ENCODE results near the gene USP9Y.

USP9Y gene

DNA sequence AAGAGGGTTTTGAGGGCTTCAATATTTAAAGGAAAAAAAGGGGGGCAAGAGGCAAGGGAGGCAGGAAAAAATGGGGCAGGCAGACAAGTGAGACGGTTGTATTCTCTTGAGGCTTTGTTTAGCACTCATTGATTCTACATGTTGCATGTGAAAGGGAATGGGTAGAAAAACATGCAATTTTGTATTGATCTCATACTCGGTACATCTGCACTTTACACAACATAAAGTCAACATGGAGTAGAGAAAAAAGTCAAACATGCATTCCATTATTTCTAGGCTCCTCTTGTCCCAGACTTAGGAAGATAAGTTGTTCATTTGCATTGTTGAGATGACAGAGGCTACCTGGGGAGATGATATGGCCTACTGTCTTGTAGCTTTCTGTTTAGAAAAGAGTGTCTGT is 166.9 kb downstream of the USP9Y start:
- Histone ChIP-seq H3K27me3 (ENCODE audit: control insufficient read depth, low read length) (no peaks in the 10 kb centered on the region), H4K20me1 (ENCODE audit: control insufficient read depth, insufficient read depth, low read depth, low read length) (no peaks in the 10 kb centered on the region), H3K4me2 (ENCODE audit: low read length) (no peak overlapping the region), H3K4me1 (ENCODE audit: control insufficient read depth, low read length) (no peaks in the 10 kb centered on the region), H3K9me2 (replicated peaks; ENCODE audit: control insufficient read depth, low read length) (no peaks in the 10 kb centered on the region), H3K4me3 (ENCODE audit: low read length) (no peak overlapping the region), H3F3A (ENCODE audit: control insufficient read depth, insufficient read depth) (no peaks in the 10 kb centered on the region), H3K9me3 (ENCODE audit: control insufficient read depth, insufficient read depth, low read length) (no peaks in the 10 kb centered on the region), H3K27ac (ENCODE audit: low read depth, low read length) (no peak overlapping the region), H3K36me3 (ENCODE audit: control insufficient read depth, low read length) (no peaks in the 10 kb centered on the region), H3K79me2 (ENCODE audit: control insufficient read depth, low read length) (no peaks in the 10 kb centered on the region)
- TF ChIP-seq EZH2phosphoT487 (IDR thresholded peaks at IDR 0.05; ENCODE audit: borderline replicate concordance, low read length) = no peak
- TF ChIP-seq CTCF (IDR thresholded peaks at IDR 0.05; ENCODE audit: low read depth, low read length, poor library complexity, severe bottlenecking) = no peak

DNA sequence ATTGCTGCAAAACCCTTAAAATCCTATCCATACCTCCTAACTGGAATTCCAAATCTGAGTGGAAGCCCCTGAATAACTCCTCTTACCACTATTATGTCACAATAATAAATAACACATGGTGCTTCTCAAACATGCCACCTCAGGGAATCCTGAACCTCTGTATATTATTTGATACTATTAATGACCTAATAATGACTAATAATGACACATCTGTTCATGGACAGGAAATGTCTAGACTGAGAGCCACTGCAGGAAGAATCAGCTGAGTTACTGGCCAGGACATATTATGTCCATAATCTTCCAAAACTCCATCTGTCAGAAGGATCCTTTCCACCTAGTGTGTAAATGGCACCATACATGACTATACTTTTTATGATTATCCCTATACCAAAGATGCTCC is 195.9 kb downstream of the USP9Y start:
- Histone ChIP-seq H3K27ac (ENCODE audit: low read depth, low read length) (no peak overlapping the region), H4K20me1 (ENCODE audit: control insufficient read depth, insufficient read depth, low read depth, low read length) (no peaks in the 10 kb centered on the region), H3K4me3 (ENCODE audit: low read length) (no peak overlapping the region), H3K36me3 (ENCODE audit: control insufficient read depth, low read length) (no peaks in the 10 kb centered on the region), H3K27me3 (ENCODE audit: control insufficient read depth, low read length) (no peaks in the 10 kb centered on the region), H3K4me2 (ENCODE audit: low read length) (no peak overlapping the region), H3K79me2 (ENCODE audit: control insufficient read depth, low read length) (no peaks in the 10 kb centered on the region), H3K9me3 (ENCODE audit: control insufficient read depth, insufficient read depth, low read length) (no peaks in the 10 kb centered on the region), H3F3A (ENCODE audit: control insufficient read depth, insufficient read depth) (no peaks in the 10 kb centered on the region), H3K4me1 (ENCODE audit: control insufficient read depth, low read length) (no peaks in the 10 kb centered on the region), H3K9me2 (replicated peaks; ENCODE audit: control insufficient read depth, low read length) (no peaks in the 10 kb centered on the region)
- no peak for TF ChIP-seq EZH2phosphoT487 (IDR thresholded peaks at IDR 0.05; ENCODE audit: borderline replicate concordance, low read length)
- TF ChIP-seq CTCF (IDR thresholded peaks at IDR 0.05; ENCODE audit: low read depth, low read length, poor library complexity, severe bottlenecking) = no peak

- Histone ChIP-seq H3K4me3 (ENCODE audit: low read length) (no peak overlapping the region), H3K27ac (ENCODE audit: low read depth, low read length) (no peak overlapping the region), H3K4me2 (ENCODE audit: low read length) (no peak overlapping the region), H3K79me2 (ENCODE audit: control insufficient read depth, low read length) (no peaks in the 10 kb centered on the region), H3K36me3 (ENCODE audit: control insufficient read depth, low read length) (no peaks in the 10 kb centered on the region), H3K27me3 (ENCODE audit: control insufficient read depth, low read length) (no peaks in the 10 kb centered on the region), H3K9me3 (ENCODE audit: control insufficient read depth, insufficient read depth, low read length) (no peaks in the 10 kb centered on the region), H4K20me1 (ENCODE audit: control insufficient read depth, insufficient read depth, low read depth, low read length) (no peaks in the 10 kb centered on the region), H3F3A (ENCODE audit: control insufficient read depth, insufficient read depth) (no peaks in the 10 kb centered on the region), H3K9me2 (replicated peaks; ENCODE audit: control insufficient read depth, low read length) (no peaks in the 10 kb centered on the region), H3K4me1 (ENCODE audit: control insufficient read depth, low read length) (no peaks in the 10 kb centered on the region)
- no peak for TF ChIP-seq EZH2phosphoT487 (IDR thresholded peaks at IDR 0.05; ENCODE audit: borderline replicate concordance, low read length)
- no peak for TF ChIP-seq CTCF (IDR thresholded peaks at IDR 0.05; ENCODE audit: low read depth, low read length, poor library complexity, severe bottlenecking)
Observed at GRCh38 chrY:12898604-12899003, 197.6 kb downstream of the USP9Y start.
